Ureter (tissue), 1 donor: ENCODE measurements around the gene HECTD1. TPM values are rescaled to one million over a fixed set of nuclear protein-coding genes. Genes with fewer than 3 reads are reported as not detected.
"Not testable (repeated sequence)": the region's sequence is repeated elsewhere in the genome, so short reads cannot be mapped to it uniquely, and the experiment has no call there.

ENCODE experiments used
- DNase-seq: peaks from one replicate; pipeline ENCODE4 v3.0.0-alpha.2; 2020; ENCODE audit warnings: low spot score
- total RNA-seq: library from RNA; stranded (reverse); gene quantifications from one replicate; pipeline ENCODE4 v1.2.4, GENCODE V29; 2023
- donor health status: DM: yes; HTN: yes; CAD: no.

Gene HECTD1
- 212 TPM for total RNA-seq

GRCh38 chr14:31207755-31208545, at the start of gene HECTD1:
Gene HECTD1 (minus strand): TSS chr14:31207793. CDS start chr14:31205936, 1,857 bp downstream.
- peak; percentile 79 for DNase-seq

- no peak for DNase-seq
Observed at GRCh38 chr14:31257244-31257553, 49.6 kb upstream of the HECTD1 start.

DNA sequence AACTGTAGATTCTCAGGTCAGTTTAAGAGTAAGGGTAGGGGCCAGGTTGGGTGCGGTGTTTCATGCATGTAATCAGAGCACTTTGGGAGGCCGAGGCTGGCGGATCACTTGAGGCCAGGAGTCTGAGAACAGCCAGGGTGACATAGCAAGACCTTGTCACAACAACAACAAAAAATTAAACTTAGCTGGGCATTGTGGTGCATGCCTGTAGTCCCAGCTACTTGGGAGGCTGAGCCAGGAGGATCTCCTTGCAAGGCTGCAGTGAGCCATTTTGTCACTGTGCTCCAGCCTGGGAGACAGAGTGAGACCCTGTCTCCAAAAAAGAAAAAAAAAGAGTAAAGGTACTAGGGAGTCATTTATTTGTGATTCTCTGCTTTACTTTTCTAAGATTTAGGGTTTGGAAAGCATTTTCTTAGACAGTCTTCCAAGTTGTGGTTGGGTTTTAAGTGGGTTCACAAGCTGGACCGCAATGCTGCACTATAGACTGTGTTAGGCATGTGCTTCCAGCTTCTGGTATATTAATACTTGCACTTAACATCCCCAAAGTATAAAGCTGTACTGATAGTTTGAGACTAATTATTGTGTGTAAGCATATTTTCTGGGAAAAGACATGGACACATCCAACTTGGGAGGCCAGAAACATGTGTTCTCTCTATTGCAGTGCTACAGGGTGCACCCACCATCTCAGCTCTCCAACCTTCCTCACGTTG, 49.1 kb upstream of the HECTD1 start:
- DNase-seq, result no peak

GRCh38 chr14:31255918-31256317, 48.3 kb upstream of the HECTD1 start:
- DNase-seq, result not testable (repeated sequence)

DNA sequence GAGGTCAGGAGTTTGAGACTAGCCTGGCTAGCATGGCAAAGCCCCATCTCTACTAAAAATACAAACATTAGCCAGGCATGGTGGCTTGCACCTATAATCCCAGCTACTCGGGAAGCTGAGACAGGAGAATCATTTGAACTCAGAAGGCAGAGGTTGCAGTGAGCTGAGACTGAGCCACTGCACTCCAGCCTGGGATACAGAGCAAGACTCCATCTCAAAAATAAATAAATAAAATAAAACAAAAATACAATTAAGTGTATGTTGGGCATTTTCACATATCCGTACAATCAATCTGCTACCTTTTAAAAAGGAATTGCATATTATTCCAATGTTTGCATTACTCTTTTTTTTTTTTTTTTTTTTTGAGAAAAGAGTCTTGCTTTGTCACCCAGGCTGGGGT, 47.7 kb upstream of the HECTD1 start:
- no peak for DNase-seq

DNA sequence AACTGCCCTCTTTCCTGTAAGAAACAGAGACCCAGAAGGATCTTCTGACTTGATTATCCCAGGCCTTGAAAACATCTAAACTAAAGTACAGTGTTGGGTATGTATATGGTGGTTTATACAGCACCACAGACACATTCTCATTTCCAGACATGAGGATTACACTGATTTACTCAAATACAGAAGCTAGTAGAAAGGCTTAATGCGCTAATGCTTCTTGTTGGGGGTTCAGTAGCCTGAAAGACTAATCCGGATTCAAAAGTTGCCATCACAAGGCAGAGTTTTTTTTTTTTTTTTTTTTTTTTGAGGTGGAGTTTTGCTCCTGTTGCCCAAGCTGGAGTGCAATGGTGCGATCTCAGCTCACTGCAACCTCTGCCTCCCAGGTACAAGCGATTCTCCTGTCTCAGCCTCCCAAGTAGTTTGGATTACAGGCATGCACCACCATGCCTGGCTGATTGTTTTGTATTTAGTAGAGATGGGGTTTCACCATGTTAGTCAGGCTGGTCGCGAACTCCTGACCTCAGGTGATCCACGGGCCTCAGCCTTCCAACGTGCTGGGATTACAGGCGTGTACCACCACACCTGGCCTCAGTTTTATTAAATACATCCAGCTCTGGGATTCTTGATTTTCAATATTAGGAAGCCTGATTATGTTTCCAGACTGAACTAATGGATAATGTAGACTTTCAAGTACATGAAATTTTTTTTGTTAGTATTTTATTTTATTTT, 46.3 kb upstream of the HECTD1 start:
- DNase-seq, result no peak

GRCh38 chr14:31252865-31253264, 45.3 kb upstream of the HECTD1 start:
- no peak for DNase-seq

DNA sequence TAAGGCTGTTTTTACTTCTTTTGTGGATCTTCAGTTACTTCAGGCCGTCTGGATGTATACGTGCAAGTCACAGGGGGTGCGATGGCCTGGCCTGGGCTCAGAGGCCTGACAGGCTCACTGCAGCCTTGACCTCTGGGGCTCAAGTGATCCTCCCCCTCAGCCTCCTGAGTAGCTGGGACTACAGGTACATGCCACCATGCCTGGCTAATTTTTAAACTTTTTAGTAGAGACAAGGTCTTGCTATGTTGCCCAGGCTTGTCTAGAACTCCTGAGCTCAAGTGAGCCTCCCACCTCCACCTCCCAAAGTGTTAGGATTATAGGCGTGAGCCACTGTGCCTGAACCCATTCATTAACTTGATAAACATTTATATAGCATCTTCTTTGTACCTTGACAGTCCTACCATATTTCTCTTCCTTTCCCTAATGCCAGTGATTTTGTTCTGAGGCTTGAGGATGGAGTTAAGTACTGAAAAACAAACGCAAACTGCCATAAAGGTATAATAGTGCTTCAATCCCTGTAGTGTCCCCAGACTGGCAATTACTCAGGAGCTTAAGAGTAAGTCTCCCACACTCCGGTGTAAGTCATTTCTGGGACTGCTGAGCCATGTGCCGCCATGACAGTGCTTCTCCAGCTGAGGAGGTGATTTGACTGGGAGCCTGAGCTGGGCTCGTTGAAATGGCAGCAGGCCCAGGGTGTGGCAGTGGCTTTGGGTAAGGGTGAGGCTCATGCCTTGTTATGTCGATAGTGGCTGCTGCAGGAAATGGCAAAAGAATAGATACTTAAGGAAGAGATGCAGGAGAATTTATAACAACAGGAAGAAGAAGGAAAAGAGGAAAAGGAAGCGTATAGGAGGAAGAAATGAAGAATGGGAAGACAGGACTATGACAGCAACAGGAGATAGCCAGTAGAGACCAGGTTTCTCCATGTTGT, 43.7 kb upstream of the HECTD1 start:
- no peak for DNase-seq

- no peak for DNase-seq
Observed at GRCh38 chr14:31244626-31245025, 37.0 kb upstream of the HECTD1 start.

DNA sequence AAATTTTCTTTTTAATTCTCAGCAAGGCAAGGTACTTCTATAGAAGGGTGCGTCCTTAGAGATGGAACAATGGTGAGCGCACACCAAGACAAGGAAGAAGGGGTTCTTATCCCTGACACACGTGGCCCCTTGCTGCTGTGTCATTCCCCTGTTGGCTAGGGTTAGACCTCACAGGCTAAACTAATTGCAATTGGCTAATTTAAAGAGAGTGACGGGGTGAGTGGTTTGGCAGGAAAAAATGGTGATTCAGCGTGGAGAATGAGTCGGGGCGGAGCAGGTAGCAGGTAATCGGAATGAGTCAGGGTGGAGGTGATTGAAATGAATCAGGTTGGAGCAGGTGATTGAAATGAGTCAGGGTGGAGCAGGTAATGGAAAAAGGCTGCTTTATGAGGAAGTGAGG, 36.3 kb upstream of the HECTD1 start:
- peak; percentile 81 for DNase-seq

DNA sequence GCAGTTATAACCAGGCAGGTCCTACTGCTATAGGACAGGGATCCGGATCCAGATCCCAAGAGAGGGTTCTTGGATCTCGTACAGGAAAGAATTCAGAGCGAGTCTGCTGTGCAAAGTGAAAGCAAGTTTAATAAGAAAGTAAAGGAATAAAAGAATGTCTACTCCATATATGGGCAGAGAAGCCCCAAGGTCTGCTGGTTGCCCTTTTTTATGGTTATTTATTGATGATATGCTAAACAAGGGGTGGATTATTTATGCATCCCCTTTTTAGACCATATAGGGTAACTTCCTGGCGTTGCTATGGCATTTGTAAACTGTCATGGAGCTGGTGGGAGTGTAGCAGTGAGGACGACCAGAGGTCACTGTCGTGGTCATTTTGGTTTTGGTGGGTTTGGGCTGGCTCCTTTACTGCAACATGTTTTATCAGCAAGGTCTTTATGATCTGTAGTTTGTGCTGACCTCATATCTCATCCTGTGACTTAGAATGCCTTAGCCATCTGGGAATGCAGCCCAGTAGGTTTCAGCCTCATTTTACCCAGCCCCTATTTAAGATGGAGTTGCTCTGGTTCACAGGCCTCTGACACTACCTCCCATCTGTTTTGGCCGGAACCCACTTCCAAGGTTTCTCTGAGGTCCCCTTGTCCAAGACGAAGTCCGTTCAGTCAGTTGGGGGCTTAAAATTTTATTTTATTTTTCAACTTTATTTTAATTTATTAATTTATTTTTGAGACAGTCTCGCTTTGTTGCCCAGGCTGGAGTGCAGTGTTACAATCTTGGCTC, 34.8 kb upstream of the HECTD1 start:
- not testable (repeated sequence) for DNase-seq

GRCh38 chr14:31241450-31242114, 34.0 kb upstream of the HECTD1 start:
- DNase-seq, result no peak

DNA sequence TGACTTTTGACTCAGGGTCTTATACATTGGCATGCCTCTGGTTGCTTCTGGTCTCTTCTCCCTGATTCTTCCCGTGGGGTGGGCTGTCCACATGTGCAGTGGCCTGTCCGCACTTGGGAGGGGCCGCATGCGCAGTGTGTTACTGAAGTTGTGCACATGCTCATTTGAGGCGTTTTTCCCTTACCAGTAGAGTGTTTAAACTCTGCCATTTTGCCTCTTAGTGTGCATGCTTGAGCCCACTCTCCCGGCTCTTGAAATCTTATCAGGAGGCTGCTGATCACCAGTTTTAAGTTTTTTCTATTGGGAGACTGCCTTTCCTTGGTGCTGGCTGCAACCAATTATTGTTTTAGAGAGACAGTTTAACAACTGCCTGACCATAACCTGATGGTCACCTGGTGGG, 32.1 kb upstream of the HECTD1 start:
- no peak for DNase-seq

GRCh38 chr14:31235462-31235861, 27.9 kb upstream of the HECTD1 start:
- no peak for DNase-seq

DNA sequence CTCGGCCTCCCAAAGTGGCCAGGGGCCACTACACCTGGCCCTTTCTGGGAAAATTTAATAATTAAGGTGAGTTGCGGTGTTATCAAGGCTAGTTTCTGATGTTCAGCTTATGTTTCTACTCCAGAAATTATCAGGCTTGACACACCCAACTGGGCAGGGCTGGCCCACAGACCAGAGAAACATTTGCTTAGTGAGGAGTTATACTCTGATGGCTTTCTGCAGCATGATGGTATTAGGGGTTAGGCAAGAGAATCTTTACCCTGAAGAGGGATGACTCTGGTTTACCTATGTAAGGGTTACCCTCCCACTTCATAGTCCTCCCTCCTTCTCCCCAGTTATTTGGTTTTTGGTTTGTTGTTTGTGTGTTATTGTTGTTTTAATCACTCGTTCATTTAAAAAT, 24.5 kb upstream of the HECTD1 start:
- no peak for DNase-seq

DNA sequence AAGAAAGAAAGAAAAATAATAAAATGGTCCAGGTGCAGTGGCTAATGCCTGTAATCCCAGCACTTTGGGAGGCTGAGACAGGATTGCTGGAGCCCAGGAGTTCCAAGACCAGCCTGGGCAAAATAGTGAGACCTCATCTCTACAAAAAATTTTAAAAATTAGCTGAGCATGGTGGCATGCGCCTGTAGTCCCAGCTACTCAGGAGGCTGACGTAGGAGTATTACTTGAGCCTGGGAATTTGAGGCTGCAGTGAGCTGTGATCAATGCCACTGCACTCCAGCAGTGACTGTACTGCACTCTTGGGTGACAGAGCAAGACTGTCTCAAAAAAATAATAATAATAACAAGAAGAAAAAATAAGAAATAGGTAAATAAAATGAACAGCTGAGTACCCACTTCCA, 23.7 kb upstream of the HECTD1 start:
- not testable (repeated sequence) for DNase-seq

DNA sequence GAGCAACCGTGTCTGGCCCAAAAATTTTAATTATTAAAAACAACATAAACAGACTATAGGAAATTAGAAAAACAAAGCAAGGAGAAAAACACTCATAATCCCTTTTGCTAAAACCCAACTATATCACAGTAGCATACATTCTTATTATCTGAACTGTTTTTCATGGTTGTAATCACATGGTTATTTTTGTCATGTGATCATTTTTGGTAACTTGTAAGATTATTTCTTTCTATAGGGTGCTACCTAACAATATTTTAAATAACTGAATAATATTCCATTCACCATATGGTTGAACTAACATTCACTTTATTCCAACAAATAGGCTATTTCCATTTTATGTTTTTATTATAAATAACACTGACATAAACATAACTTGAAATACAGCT, 23.0 kb upstream of the HECTD1 start:
- DNase-seq, result no peak

- DNase-seq, result peak; percentile 79
Observed at GRCh38 chr14:31229638-31230572, 22.3 kb upstream of the HECTD1 start.

DNA sequence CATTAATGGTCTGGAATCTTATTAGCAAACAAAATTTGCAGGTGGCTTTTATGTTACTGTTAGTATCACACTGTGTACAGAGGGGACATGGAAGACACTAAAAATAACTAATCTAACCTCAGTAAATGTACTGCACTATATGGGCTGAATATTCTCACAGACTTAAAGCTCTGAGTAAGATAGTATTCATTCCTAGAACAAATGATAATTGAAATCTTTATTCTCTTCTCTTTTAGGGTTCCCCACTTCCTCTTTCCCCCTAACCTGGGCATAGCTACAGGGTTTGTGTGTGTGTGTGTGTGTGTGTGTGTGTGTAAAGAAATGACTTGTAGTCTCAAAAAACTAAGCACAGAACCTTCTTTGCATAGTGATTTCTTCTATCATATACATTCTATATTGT, 21.4 kb upstream of the HECTD1 start:
- DNase-seq, result no peak
